Activated gamma-delta T cell treated with Interleukin-2 at 50 U/mL for 16 hours (primary cell): ENCODE results near the gene SYNCRIP.
"Not testable (repeated sequence)": the region's sequence is repeated elsewhere in the genome, so short reads cannot be mapped to it uniquely, and the experiment has no call there.

ENCODE experiments used
- DNase-seq: peaks from one replicate; pipeline ENCODE4 v3.0.0-alpha.2; 2020

Gene SYNCRIP

GRCh38 chr6:85642774-85643536 is at the start of gene SYNCRIP:
SYNCRIP (minus strand) TSS chr6:85642886; CDS start chr6:85641439, 1,447 bp downstream.
- peak; percentile 97 for DNase-seq

- DNase-seq, result no peak
Measured at GRCh38 chr6:85691478-85691877, 48.8 kb upstream of the SYNCRIP start.

GRCh38 chr6:85690071-85690470 is 47.4 kb upstream of the SYNCRIP start:
- DNase-seq, result no peak

GRCh38 chr6:85685713-85686112 is 43.0 kb upstream of the SYNCRIP start:
- no peak for DNase-seq

GRCh38 chr6:85684809-85685171 is 42.1 kb upstream of the SYNCRIP start:
- DNase-seq, result no peak

- DNase-seq, result no peak
Measured at GRCh38 chr6:85684133-85684808, 41.6 kb upstream of the SYNCRIP start.

- not testable (repeated sequence) for DNase-seq
Measured at GRCh38 chr6:85681899-85682298, 39.2 kb upstream of the SYNCRIP start.

- no peak for DNase-seq
Measured at GRCh38 chr6:85680388-85680787, 37.7 kb upstream of the SYNCRIP start.

- DNase-seq, result no peak
Measured at GRCh38 chr6:85679445-85680123, 36.9 kb upstream of the SYNCRIP start.

- peak; percentile 97 for DNase-seq
Measured at GRCh38 chr6:85678602-85679444, 36.1 kb upstream of the SYNCRIP start.

- DNase-seq, result no peak
Measured at GRCh38 chr6:85678026-85678601, 35.4 kb upstream of the SYNCRIP start.

- DNase-seq, result no peak
Measured at GRCh38 chr6:85677234-85677956, 34.7 kb upstream of the SYNCRIP start.

- DNase-seq, result no peak
Measured at GRCh38 chr6:85676086-85676729, 33.5 kb upstream of the SYNCRIP start.

GRCh38 chr6:85675030-85675819 is 32.5 kb upstream of the SYNCRIP start:
- no peak for DNase-seq

- DNase-seq, result no peak
Measured at GRCh38 chr6:85674604-85675003, 31.9 kb upstream of the SYNCRIP start.

GRCh38 chr6:85673198-85674139 is 30.8 kb upstream of the SYNCRIP start:
- DNase-seq, result no peak

- no peak for DNase-seq
Measured at GRCh38 chr6:85672623-85673022, 29.9 kb upstream of the SYNCRIP start.

- no peak for DNase-seq
Measured at GRCh38 chr6:85672050-85672449, 29.4 kb upstream of the SYNCRIP start.

- DNase-seq, result no peak
Measured at GRCh38 chr6:85670573-85670972, 27.9 kb upstream of the SYNCRIP start.
